K562 (cell line): ENCODE results near the gene AOC1. TPM values are rescaled to one million over a fixed set of nuclear protein-coding genes. Genes with fewer than 3 reads are reported as not detected.

Experiments
- ATAC-seq: fragments of 200-7000 bp; cut with Tn5 transposase; 3 replicates; pipeline ENCODE4 v1.9.1; 2020; ENCODE audit warnings: moderate library complexity
- BruUV-seq: library from RNA; stranded (reverse); fragments of 400-500 nt; replicated peaks from 2 replicates; lab custom pipeline; 2021; lab: Mats Ljungman, UMichigan
- CTCF ChIA-PET: fragments of 300-600 bp; formaldehyde crosslinking; extraction: SDS; loops from one replicate; lab custom pipeline; 2021; ENCODE audit warnings: low intra/inter-chr PET ratio; lab: Yijun Ruan, JAX
- POLR2A ChIA-PET: fragments of 300-600, 350-650 bp; sonication (Branson Sonifier 250); formaldehyde crosslinking; extraction: SDS; loops from one replicate; lab custom pipeline; 2021; ENCODE audit warnings: antibody characterized with exemption, inconsistent platforms; lab: Yijun Ruan, JAX
- DNase-seq, 4 experiments: peaks; one replicate each; pipeline versions ENCODE4 v3.0.0 to v3.0.0-alpha.2; 2011 to 2018; ENCODE audit warnings: low spot score in 3 of 4, mixed read lengths in 3 of 4; ENCODE audit errors: extremely low read depth in 1 of 4
- FAIRE-seq: peaks from 2 replicates; lab custom pipeline; 2011; peaks lifted over from hg19 to GRCh38; lab: Jason Lieb, UNC
- H2AFZ ChIP-seq: 2 replicates; pipeline ENCODE4 v1.6.0; 2011; ENCODE audit warnings: low read depth, low read length, control low read depth, inconsistent platforms
- H3K27ac ChIP-seq: fragments of 200-600 bp; 3 replicates; pipeline ENCODE4 v1.8.0; 2011; ENCODE audit warnings: low read depth, mild to moderate bottlenecking, control low read depth, inconsistent platforms, low read length, moderate library complexity, mixed read lengths; ENCODE audit errors: extremely low read depth
- H3K27me3 ChIP-seq, 2 experiments: fragments of 300-600 bp in 1 of 2; 2 replicates in 1 of 2; 3 replicates in 1 of 2; pipeline versions ENCODE4 v1.6.0 to v1.8.0; 2011; ENCODE audit warnings: inconsistent platforms in 2 of 2, low read length in 2 of 2, mild to moderate bottlenecking in 1 of 2, mixed read lengths in 1 of 2, moderate library complexity in 1 of 2; ENCODE audit not compliant: control insufficient read depth in 2 of 2, insufficient read depth in 2 of 2
- H3K36me3 ChIP-seq: fragments of 300-600 bp; 3 replicates; pipeline ENCODE4 v1.8.0; 2011; ENCODE audit warnings: mild to moderate bottlenecking, low read length, inconsistent platforms; ENCODE audit not compliant: control insufficient read depth, insufficient read depth
- H3K4me1 ChIP-seq, 2 experiments: fragments of 200-600 bp in 1 of 2; replicated peaks in 1 of 2; 2 replicates in 1 of 2; 3 replicates in 1 of 2; pipeline versions ENCODE4 v1.5.1 to v1.8.0; 2011; ENCODE audit warnings: inconsistent platforms in 2 of 2, low read length in 2 of 2, mild to moderate bottlenecking in 1 of 2, mixed read lengths in 1 of 2, moderate library complexity in 1 of 2; ENCODE audit not compliant: control insufficient read depth in 2 of 2, insufficient read depth in 2 of 2
- H3K4me2 ChIP-seq: 2 replicates; pipeline ENCODE4 v1.6.1; 2011; ENCODE audit warnings: low read length, control low read depth, inconsistent platforms, mixed read lengths; ENCODE audit not compliant: insufficient read depth
- H3K4me3 ChIP-seq: fragments of 200-600 bp; sonication (generic), shearing (Covaris generic); 2 replicates; pipeline ENCODE4 v1.5.1; 2016; ENCODE audit warnings: control low read depth, inconsistent platforms
- H3K79me2 ChIP-seq: fragments of 200-600 bp; 3 replicates; pipeline ENCODE4 v1.8.0; 2011; ENCODE audit warnings: low read length, inconsistent platforms; ENCODE audit not compliant: control insufficient read depth, insufficient read depth
- H3K9ac ChIP-seq, 2 experiments: 2 replicates each; pipeline versions ENCODE4 v1.6.0 to v1.6.1; 2011; ENCODE audit warnings: low read depth in 2 of 2, low read length in 2 of 2, control low read depth in 1 of 2, inconsistent platforms in 1 of 2, mild to moderate bottlenecking in 1 of 2, mixed read lengths in 1 of 2; ENCODE audit not compliant: insufficient read depth in 1 of 2
- H3K9me1 ChIP-seq: one replicate; pipeline ENCODE4 v1.6.0; 2011; ENCODE audit warnings: inconsistent platforms, mild to moderate bottlenecking, low read length, moderate library complexity; ENCODE audit not compliant: control insufficient read depth, insufficient read depth
- H3K9me3 ChIP-seq: replicated peaks from 2 replicates; pipeline ENCODE4 v1.5.1; 2011; ENCODE audit warnings: low read depth, low read length, inconsistent platforms; ENCODE audit not compliant: control insufficient read depth, insufficient read depth
- H4K20me1 ChIP-seq: replicated peaks from 2 replicates; pipeline ENCODE4 v1.6.1; 2011; ENCODE audit warnings: low read length, inconsistent platforms, mixed read lengths; ENCODE audit not compliant: control insufficient read depth, insufficient read depth
- ARID4B ChIP-seq: sonication (generic); formaldehyde crosslinking; IDR thresholded peaks from 2 replicates; pipeline ENCODE4 v1.8.0; 2022; ENCODE audit warnings: mild to moderate bottlenecking, missing genetic modification reagents
- EHMT2 ChIP-seq: fragments of 450-650 bp; IDR thresholded peaks from 2 replicates; pipeline ENCODE4 v1.6.1; 2018; ENCODE audit warnings: antibody characterized with exemption
- ID3 ChIP-seq, 2 experiments: fragments of 250-450 bp in 1 of 2; fragments of 450-650 bp in 1 of 2; sonication (Bioruptor Pico) in 1 of 2; IDR thresholded peaks; 2 replicates each; pipeline versions ENCODE4 v1.6.1 to v1.8.0; 2016 to 2021; ENCODE audit warnings: mild to moderate bottlenecking in 2 of 2, moderate library complexity in 2 of 2, missing compliant biosample characterization in 1 of 2, missing genetic modification characterization in 1 of 2
- KHSRP ChIP-seq: fragments of 450-650 bp; IDR thresholded peaks from 2 replicates; pipeline ENCODE4 v1.6.1; 2017
- RAD51 ChIP-seq: fragments of 450-650 bp; IDR thresholded peaks from 2 replicates; pipeline ENCODE4 v1.7.1; 2016; ENCODE audit warnings: low read depth, mild to moderate bottlenecking, borderline replicate concordance
- RB1 ChIP-seq: fragments of 450-650 bp; IDR thresholded peaks from 2 replicates; pipeline ENCODE4 v1.6.1; 2017; ENCODE audit warnings: low read depth, mild to moderate bottlenecking
- SP1 ChIP-seq: sonication (generic); formaldehyde crosslinking; IDR thresholded peaks from 2 replicates; pipeline ENCODE4 v1.8.1; 2022; ENCODE audit warnings: mild to moderate bottlenecking, missing genetic modification reagents
- ZKSCAN1 ChIP-seq: fragments of 150-350 bp; IDR thresholded peaks from 2 replicates; pipeline ENCODE4 v1.6.1; 2016; ENCODE audit warnings: low read depth, low read length
- whole genome bisulfite sequencing: fragments of 100-300 bp; shearing (Covaris generic); methylation state at CpG from one replicate; pipeline ENCODE4 v1.1.6; 2016; ENCODE audit warnings: low coverage, mixed read lengths; ENCODE audit not compliant: insufficient coverage; ENCODE audit errors: missing lambda C conversion rate; 5-methylcytosine and 5-hydroxymethylcytosine counted together
- in situ Hi-C: fragments of 300-500 bp; cut with MboI; formaldehyde crosslinking; loops from 4 replicates; pipeline ENCODE4 v1.15.0; 2018; ENCODE audit warnings: inconsistent platforms, mixed read lengths
- intact Hi-C: fragments of 100-400 bp; cut with micrococcal nuclease; formaldehyde crosslinking; loops from 2 replicates; pipeline ENCODE4 v1.14.2; 2022
- polyA plus RNA-seq, 8 experiments: library from polyadenylated mRNA; depleted of rRNA in 4 of 8; stranded (reverse) in 5 of 8; unstranded in 3 of 8; fragments of >200 nt; fragmentation: Nextera tagmentation in 2 of 8; fragmentation: Illumina TruSeq in 1 of 8; extraction: Ambion mirVana in 2 of 8; extraction: Trizol in 1 of 8; gene quantifications; 2 replicates each; pipeline versions ENCODE4 v1.2.1 to v1.2.3, GENCODE V29; 2011 to 2014; ENCODE audit warnings: inconsistent platforms in 1 of 8, missing spikeins in 1 of 8
- total RNA-seq, 7 experiments: library from RNA; depleted of rRNA in 6 of 7; stranded (reverse); fragments of >200 nt in 6 of 7; fragmentation: Illumina TruSeq in 2 of 7; extraction: Trizol in 2 of 7; gene quantifications; 2 replicates each; pipeline versions ENCODE4 v1.2.1 to v1.2.3, GENCODE V29; 2011 to 2021; ENCODE audit warnings: low replicate concordance in 1 of 7
- TF ChIP-seq, protein P1 (sequence below): fragments of 450-650 bp; formaldehyde crosslinking; conservative IDR thresholded peaks from 2 replicates; pipeline ENCODE4 v1.4.0; 2022; ENCODE audit warnings: mild to moderate bottlenecking, missing genetic modification characterization
- TF ChIP-seq, protein P2 (sequence below): sonication (generic); formaldehyde crosslinking; IDR thresholded peaks from 2 replicates; pipeline ENCODE4 v1.8.1; 2023; ENCODE audit warnings: mild to moderate bottlenecking, missing genetic modification reagents

The AOC1 gene
- total and polyA plus RNA-seq, 9 of the 15 experiments (the other 6 are each of a cell fraction or from before 2014, with no cell fraction given), result not detected

GRCh38 chr7:150910996-150911422 is 58.7 kb downstream of the AOC1 start:
- in situ Hi-C loops, result no loop called here
- peak overlapping the region; percentile 21; the same call in 1 of the 2 replicates for H2AFZ ChIP-seq
- no peak overlapping the region for H3K27ac ChIP-seq
- no peak for FAIRE-seq
- H3K4me1 ChIP-seq, result peaks cover 0 to 5% of the 10 kb centered on the region in 2 experiments; a peak in 2 of 5 replicates
- H3K27me3 ChIP-seq, result peaks cover 8 to 31% of the 10 kb centered on the region in 2 experiments
- H3K9me3 ChIP-seq, result no peaks in the 10 kb centered on the region
- BruUV-seq, result no TSS peak
- H4K20me1 ChIP-seq, result no peaks in the 10 kb centered on the region
- ChIA-PET CTCF (no interaction called here), POLR2A (interaction anchor here (0.7 to 3.2 kb wide), 10 partner anchors 8 to 170 kb away, joined by 3 to 20 read pairs (median 6); partner anchors contain the start of gene FASTK)
- peak; percentile 63 for ATAC-seq
- H3K4me2 ChIP-seq, result no peak overlapping the region; the same call in 1 of the 2 replicates
- no peaks in the 10 kb centered on the region for H3K79me2 ChIP-seq
- WGBS, result 12% methylated on average over 12 of the region's 12 CpGs
- H3K9ac ChIP-seq, result 0 out of 4 replicates have a peak overlapping the region, but pooled peaks of 1 of the 2 experiments have one; percentile 37
- DNase-seq, result peak in 3 of 4 experiments; percentile 16 to 30 (median 30)
- intact Hi-C loops, result no loop called here
- no peaks in the 10 kb centered on the region for H3K36me3 ChIP-seq
- H3K4me3 ChIP-seq, result no peak overlapping the region
- no peaks in the 10 kb centered on the region for H3K9me1 ChIP-seq
- TF ChIP-seq RB1 (no peak), ZKSCAN1 (no peak), EHMT2 (no peak), RAD51 (no peak), SP1 (CRISPR knock-in tag) (no peak), KHSRP (no peak), ID3 (CRISPR knock-in tag; IDR thresholded peaks at IDR 0.05) (no peak), ID3 (tag; IDR thresholded peaks at IDR 0.05) (no peak), ARID4B (CRISPR knock-in tag) (no peak)
- TF ChIP-seq, protein P1, sequence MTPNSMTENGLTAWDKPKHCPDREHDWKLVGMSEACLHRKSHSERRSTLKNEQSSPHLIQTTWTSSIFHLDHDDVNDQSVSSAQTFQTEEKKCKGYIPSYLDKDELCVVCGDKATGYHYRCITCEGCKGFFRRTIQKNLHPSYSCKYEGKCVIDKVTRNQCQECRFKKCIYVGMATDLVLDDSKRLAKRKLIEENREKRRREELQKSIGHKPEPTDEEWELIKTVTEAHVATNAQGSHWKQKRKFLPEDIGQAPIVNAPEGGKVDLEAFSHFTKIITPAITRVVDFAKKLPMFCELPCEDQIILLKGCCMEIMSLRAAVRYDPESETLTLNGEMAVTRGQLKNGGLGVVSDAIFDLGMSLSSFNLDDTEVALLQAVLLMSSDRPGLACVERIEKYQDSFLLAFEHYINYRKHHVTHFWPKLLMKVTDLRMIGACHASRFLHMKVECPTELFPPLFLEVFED (CRISPR knock-in tag), result no peak
- TF ChIP-seq, protein P2, sequence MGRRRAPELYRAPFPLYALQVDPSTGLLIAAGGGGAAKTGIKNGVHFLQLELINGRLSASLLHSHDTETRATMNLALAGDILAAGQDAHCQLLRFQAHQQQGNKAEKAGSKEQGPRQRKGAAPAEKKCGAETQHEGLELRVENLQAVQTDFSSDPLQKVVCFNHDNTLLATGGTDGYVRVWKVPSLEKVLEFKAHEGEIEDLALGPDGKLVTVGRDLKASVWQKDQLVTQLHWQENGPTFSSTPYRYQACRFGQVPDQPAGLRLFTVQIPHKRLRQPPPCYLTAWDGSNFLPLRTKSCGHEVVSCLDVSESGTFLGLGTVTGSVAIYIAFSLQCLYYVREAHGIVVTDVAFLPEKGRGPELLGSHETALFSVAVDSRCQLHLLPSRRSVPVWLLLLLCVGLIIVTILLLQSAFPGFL (CRISPR knock-in tag), result no peak
